Endothelial cell of umbilical vein (primary cell): ENCODE data around the gene DIP2C. TPM values are rescaled to one million over a fixed set of nuclear protein-coding genes. Genes with fewer than 3 reads are reported as not detected.

ENCODE experiments used
- BruUV-seq: library from RNA; stranded (reverse); fragments of 400-500 nt; replicated peaks from 2 replicates; lab custom pipeline; 2021; lab: Mats Ljungman, UMichigan
- CTCF ChIA-PET: fragments of 300-600, 350-600 bp; sonication (Branson Sonifier 250); formaldehyde crosslinking; loops from one replicate; lab custom pipeline; 2021; ENCODE audit warnings: antibody characterized with exemption, inconsistent platforms; lab: Charles Lee
- POLR2A ChIA-PET: fragments of 300-600, 350-600 bp; sonication (Branson Sonifier 250); formaldehyde crosslinking; loops from one replicate; lab custom pipeline; 2021; ENCODE audit warnings: antibody characterized with exemption, inconsistent platforms; lab: Charles Lee
- DNase-seq: peaks from one replicate; pipeline ENCODE4 v3.0.0-alpha.2; 2011; ENCODE audit warnings: low read depth, low spot score
- FAIRE-seq: peaks from 2 replicates; lab custom pipeline; 2011; peaks lifted over from hg19 to GRCh38; lab: Jason Lieb, UNC
- H2AFZ ChIP-seq: 2 replicates; pipeline ENCODE4 v1.6.0; 2012; ENCODE audit warnings: low read depth, low read length, control low read depth, inconsistent platforms
- H3K27ac ChIP-seq: 2 replicates; pipeline ENCODE4 v1.5.1; 2011; ENCODE audit warnings: low read depth, mild to moderate bottlenecking, control low read depth, low read length, moderate library complexity; ENCODE audit not compliant: insufficient read depth
- H3K27me3 ChIP-seq, 2 experiments: 2 replicates each; pipeline versions ENCODE4 v1.6.0 to v1.6.1; 2011; ENCODE audit warnings: low read length in 2 of 2, mixed read lengths in 1 of 2; ENCODE audit not compliant: control insufficient read depth in 2 of 2, insufficient read depth in 2 of 2
- H3K36me3 ChIP-seq, 2 experiments: 2 replicates in 1 of 2; 3 replicates in 1 of 2; pipeline ENCODE4 v1.5.1; 2011; ENCODE audit warnings: low read length in 2 of 2, mild to moderate bottlenecking in 1 of 2, moderate library complexity in 1 of 2; ENCODE audit not compliant: control insufficient read depth in 2 of 2, insufficient read depth in 2 of 2; ENCODE audit errors: extremely low read depth in 1 of 2
- H3K4me1 ChIP-seq: 3 replicates; pipeline ENCODE4 v1.5.1; 2011; ENCODE audit warnings: mild to moderate bottlenecking, low read length; ENCODE audit not compliant: control insufficient read depth, insufficient read depth; ENCODE audit errors: extremely low read depth
- H3K4me2 ChIP-seq: 2 replicates; pipeline ENCODE4 v1.6.1; 2011; ENCODE audit warnings: low read length, control low read depth, mixed read lengths; ENCODE audit not compliant: insufficient read depth
- H3K4me3 ChIP-seq, 3 experiments: fragments of 200-600 bp in 1 of 3; sonication (generic), shearing (Covaris generic) in 1 of 3; replicated peaks in 1 of 3; 2 replicates each; pipeline ENCODE4 v1.5.1; 2011 to 2016; ENCODE audit warnings: control low read depth in 3 of 3, low read length in 3 of 3, mild to moderate bottlenecking in 2 of 3, inconsistent platforms in 1 of 3, low read depth in 1 of 3, moderate library complexity in 1 of 3; ENCODE audit not compliant: insufficient read depth in 1 of 3
- H3K79me2 ChIP-seq: 2 replicates; pipeline ENCODE4 v1.6.0; 2012; ENCODE audit warnings: low read length, inconsistent platforms; ENCODE audit not compliant: control insufficient read depth, insufficient read depth
- H3K9ac ChIP-seq: replicated peaks from 2 replicates; pipeline ENCODE3; 2011; ENCODE audit warnings: low read length, control low read depth; ENCODE audit not compliant: insufficient read depth; ENCODE audit errors: extremely low read depth
- H3K9me1 ChIP-seq: replicated peaks from 3 replicates; pipeline ENCODE4 v1.6.0; 2011; ENCODE audit warnings: mild to moderate bottlenecking, low read length; ENCODE audit not compliant: control insufficient read depth, insufficient read depth; ENCODE audit errors: extremely low read depth
- H3K9me3 ChIP-seq: replicated peaks from 2 replicates; pipeline ENCODE4 v1.5.1; 2012; ENCODE audit warnings: low read length, inconsistent platforms; ENCODE audit not compliant: control insufficient read depth, insufficient read depth
- H4K20me1 ChIP-seq: replicated peaks from 2 replicates; pipeline ENCODE3; 2011; ENCODE audit warnings: mild to moderate bottlenecking, low read length; ENCODE audit not compliant: control insufficient read depth, insufficient read depth; ENCODE audit errors: extremely low read depth
- EZH2 ChIP-seq: IDR thresholded peaks from 2 replicates; pipeline ENCODE4 v1.6.1; 2012; ENCODE audit warnings: borderline replicate concordance, low read depth, mild to moderate bottlenecking, moderate library complexity, low read length, inconsistent platforms; ENCODE audit not compliant: severe bottlenecking
- FOS ChIP-seq: IDR thresholded peaks from 2 replicates; pipeline ENCODE4 v1.6.1; 2011; ENCODE audit warnings: mild to moderate bottlenecking, low read length, moderate library complexity, borderline replicate concordance; ENCODE audit not compliant: insufficient read depth
- GATA2 ChIP-seq: IDR thresholded peaks from 2 replicates; pipeline ENCODE4 v1.7.0; 2011; ENCODE audit warnings: low read depth, mild to moderate bottlenecking, moderate library complexity, mixed read lengths, low read length; ENCODE audit not compliant: insufficient read length, insufficient read depth
- JUN ChIP-seq: IDR thresholded peaks from 2 replicates; pipeline ENCODE4 v1.6.1; 2011; ENCODE audit warnings: borderline replicate concordance, low read depth; ENCODE audit not compliant: insufficient read length, insufficient read depth
- MYC ChIP-seq: IDR thresholded peaks from one replicate; pipeline ENCODE4 v1.6.1; 2011; ENCODE audit warnings: mild to moderate bottlenecking, low read depth, low read length
- POLR2A ChIP-seq: IDR thresholded peaks from 2 replicates; pipeline ENCODE4 v1.6.1; 2012; ENCODE audit warnings: low read depth, mild to moderate bottlenecking, control low read depth, low read length
- POLR2AphosphoS5 ChIP-seq: IDR thresholded peaks from 2 replicates; pipeline ENCODE4 v1.6.1; 2012; ENCODE audit warnings: low read depth, mild to moderate bottlenecking, control low read depth, low read length, moderate library complexity; ENCODE audit not compliant: insufficient read depth
- dilution Hi-C: fragments of 300-500 bp; cut with MboI; formaldehyde crosslinking; loops from one replicate; pipeline ENCODE4 v1.15.0; 2019; ENCODE audit warnings: low sequenced_read_pairs; ENCODE audit not compliant: extremely low pct_ligation_motif_present
- intact Hi-C: fragments of 100-400 bp; cut with micrococcal nuclease; formaldehyde crosslinking; loops from one replicate; pipeline ENCODE4 v1.10.0; 2022
- polyA plus RNA-seq, 4 experiments: library from polyadenylated mRNA; depleted of rRNA in 3 of 4; stranded (reverse) in 3 of 4; unstranded in 1 of 4; fragments of >200 nt; gene quantifications; 2 replicates each; pipeline versions ENCODE4 v1.2.1 to v1.2.3, GENCODE V29; 2011 to 2012; ENCODE audit warnings: missing spikeins in 1 of 4
- total RNA-seq: library from RNA; stranded (reverse); gene quantifications from 2 replicates; pipeline ENCODE4 v1.2.3, GENCODE V29; 2021
- TF ChIP-seq, protein P1 (sequence below): IDR thresholded peaks from 2 replicates; pipeline ENCODE4 v1.6.1; 2011; ENCODE audit not compliant: insufficient read depth, insufficient read length
- TF ChIP-seq, protein P2 (sequence below), 2 donors: IDR thresholded peaks; 1 replicate in 1 of 2; 2 replicates in 1 of 2; pipeline ENCODE4 v1.5.1; 2011; ENCODE audit warnings: low read length in 2 of 2, mild to moderate bottlenecking in 2 of 2, moderate library complexity in 2 of 2, control low read depth in 1 of 2, inconsistent platforms in 1 of 2, low read depth in 1 of 2; ENCODE audit not compliant: insufficient read depth in 1 of 2; ENCODE audit errors: extremely low read depth in 1 of 2

The DIP2C gene
- total and polyA plus RNA-seq, 2 donors (not counting 3 experiments of a cell fraction or from before 2014, with no cell fraction given) = 3.6 to 10.7 TPM

DNA sequence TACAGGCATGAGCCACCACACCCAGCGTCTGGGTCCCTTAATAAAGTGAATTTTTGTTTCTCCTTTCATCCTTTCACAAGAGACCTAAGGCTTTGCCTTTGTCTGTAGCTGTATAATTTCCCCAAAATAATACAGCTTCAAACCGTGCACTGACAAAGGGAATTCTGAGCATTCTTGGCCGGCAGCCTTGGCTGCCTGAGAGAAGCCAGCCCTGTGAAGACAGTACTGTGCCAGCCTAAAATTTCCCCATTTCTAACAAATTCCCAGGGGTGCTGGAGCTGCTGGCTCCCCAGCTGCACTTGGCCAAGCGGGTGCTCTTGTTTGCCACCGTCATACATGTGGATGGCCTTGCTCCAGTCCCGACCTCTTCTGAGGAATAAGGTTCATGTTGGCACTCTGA, 448.0 kb downstream of the DIP2C start:
- no peak for DNase-seq

More for the DNA sequence above, 448.0 kb downstream of the DIP2C start:
- BruUV-seq = no TSS peak
- Histone ChIP-seq H3K9me3 (no peaks in the 10 kb centered on the region), H3K9me1 (no peaks in the 10 kb centered on the region), H3K27me3 (no peaks in the 10 kb centered on the region), H3K27ac (no peak overlapping the region), H3K4me3 (no peak overlapping the region), H3K36me3 (peaks cover 2 to 21% of the 10 kb centered on the region in 2 experiments), H3K4me2 (no peak overlapping the region), H2AFZ (no peak overlapping the region), H3K9ac (no peak overlapping the region), H3K4me1 (no peaks in the 10 kb centered on the region), H3K79me2 (no peaks in the 10 kb centered on the region), H4K20me1 (no peaks in the 10 kb centered on the region)
- ChIA-PET POLR2A (no interaction called here), CTCF (interaction anchor here (0.9 to 1.0 kb wide), 2 partner anchors 8 to 16 kb away, joined by 3 to 4 read pairs; no protein-coding TSS in a partner anchor)
- no peak for FAIRE-seq
- intact Hi-C loops = no loop called here
- dilution Hi-C loops = no loop called here
- TF ChIP-seq GATA2 (no peak), EZH2 (no peak), POLR2A (no peak), FOS (no peak), POLR2AphosphoS5 (no peak), MYC (no peak), JUN (no peak)
- TF ChIP-seq, protein P1, sequence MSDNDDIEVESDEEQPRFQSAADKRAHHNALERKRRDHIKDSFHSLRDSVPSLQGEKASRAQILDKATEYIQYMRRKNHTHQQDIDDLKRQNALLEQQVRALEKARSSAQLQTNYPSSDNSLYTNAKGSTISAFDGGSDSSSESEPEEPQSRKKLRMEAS = no peak
- TF ChIP-seq, protein P2, sequence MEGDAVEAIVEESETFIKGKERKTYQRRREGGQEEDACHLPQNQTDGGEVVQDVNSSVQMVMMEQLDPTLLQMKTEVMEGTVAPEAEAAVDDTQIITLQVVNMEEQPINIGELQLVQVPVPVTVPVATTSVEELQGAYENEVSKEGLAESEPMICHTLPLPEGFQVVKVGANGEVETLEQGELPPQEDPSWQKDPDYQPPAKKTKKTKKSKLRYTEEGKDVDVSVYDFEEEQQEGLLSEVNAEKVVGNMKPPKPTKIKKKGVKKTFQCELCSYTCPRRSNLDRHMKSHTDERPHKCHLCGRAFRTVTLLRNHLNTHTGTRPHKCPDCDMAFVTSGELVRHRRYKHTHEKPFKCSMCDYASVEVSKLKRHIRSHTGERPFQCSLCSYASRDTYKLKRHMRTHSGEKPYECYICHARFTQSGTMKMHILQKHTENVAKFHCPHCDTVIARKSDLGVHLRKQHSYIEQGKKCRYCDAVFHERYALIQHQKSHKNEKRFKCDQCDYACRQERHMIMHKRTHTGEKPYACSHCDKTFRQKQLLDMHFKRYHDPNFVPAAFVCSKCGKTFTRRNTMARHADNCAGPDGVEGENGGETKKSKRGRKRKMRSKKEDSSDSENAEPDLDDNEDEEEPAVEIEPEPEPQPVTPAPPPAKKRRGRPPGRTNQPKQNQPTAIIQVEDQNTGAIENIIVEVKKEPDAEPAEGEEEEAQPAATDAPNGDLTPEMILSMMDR (IDR thresholded peaks at IDR 0.05; ENCODE audit: extremely low read depth in 1 of 2, insufficient read depth in 1 of 2, low read depth in 1 of 2, low read length in 2 of 2) = no peak
